Retina (tissue), 1 donor: ENCODE measurements around the gene KCNK1.
"Not testable (repeated sequence)": the region's sequence is repeated elsewhere in the genome, so short reads cannot be mapped to it uniquely, and the experiment has no call there.

Experiments used
- DNase-seq: peaks from one replicate; pipeline ENCODE4 v3.0.0-alpha.2; 2016

Gene KCNK1

DNA sequence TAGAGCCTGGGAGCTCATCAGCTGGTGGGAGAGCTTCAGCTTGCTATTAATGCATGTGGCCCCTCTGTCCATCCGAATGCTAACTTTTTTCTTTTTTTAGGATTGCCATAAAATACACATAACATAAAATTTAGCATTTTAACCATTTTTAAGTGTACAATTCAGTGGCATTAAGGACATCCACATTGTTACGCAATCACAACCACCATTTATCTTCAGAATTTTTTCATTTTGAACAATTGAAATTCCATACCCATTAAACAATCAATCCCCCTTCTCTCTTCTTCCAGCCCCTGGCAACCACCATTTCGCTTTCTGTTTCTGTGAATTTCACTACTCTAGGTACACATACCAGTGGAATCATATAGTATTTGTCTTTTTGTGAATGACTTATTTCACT is 4.9 kb upstream of the KCNK1 start:
- DNase-seq: no peak

DNA sequence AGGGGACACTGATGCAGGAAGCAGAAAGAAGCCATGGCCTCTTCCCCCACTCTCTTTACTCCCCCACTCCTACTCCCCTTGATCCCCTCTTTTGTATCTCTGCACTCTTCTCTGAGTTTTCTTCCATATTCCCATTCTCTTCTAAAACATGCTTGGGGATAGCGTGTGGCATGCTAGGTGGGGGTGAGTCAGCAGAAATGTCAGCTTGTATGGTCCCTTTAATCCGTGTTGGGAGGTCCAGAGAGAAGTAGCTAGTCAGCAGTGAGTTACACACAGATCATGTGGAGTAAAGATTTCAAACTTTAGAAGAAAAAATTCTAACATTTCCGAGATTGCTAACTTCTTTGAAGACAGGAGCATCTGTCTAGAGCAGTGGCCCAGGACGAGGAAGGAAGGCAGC is 4.0 kb upstream of the KCNK1 start:
- no peak for DNase-seq

DNA sequence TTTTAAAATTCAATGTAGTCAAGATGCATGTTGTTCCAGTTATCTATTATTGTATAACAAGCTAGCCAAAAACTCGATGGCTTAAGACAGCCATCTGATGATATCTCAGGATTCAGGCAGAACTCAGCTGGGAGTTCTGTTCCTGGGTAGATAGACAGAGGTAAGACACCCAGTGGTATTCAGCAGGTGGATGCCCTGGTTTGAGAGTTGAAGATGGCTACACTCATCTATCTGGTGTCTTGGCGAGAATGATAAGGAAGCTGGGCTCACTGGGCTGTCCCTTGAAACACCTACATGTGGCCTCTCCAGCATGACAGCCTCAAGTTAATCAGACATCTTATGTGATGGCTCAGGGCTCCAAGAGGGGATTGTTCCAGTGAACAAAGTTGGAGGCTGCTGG is 3.3 kb upstream of the KCNK1 start:
- no peak for DNase-seq

DNA sequence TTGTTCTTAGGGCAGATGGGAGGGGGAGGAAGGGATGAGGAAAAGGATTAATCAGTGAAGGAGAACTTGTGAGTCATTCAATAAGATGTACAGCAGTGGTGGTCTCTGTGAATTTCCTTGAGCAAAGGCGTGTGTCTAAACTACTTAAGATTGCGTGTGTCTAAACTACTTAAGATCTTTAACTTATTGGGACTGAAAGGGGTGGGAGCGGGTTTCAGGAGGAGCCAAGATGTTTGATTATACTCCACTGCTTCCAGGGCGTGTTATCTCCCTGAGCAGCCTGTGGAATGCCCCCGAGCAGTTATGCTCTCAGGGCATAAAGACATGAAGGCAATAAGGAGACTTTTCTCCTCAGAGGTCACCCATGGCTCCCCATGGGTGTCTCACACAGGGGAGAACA is 2.5 kb upstream of the KCNK1 start:
- DNase-seq: not testable (repeated sequence)

DNA sequence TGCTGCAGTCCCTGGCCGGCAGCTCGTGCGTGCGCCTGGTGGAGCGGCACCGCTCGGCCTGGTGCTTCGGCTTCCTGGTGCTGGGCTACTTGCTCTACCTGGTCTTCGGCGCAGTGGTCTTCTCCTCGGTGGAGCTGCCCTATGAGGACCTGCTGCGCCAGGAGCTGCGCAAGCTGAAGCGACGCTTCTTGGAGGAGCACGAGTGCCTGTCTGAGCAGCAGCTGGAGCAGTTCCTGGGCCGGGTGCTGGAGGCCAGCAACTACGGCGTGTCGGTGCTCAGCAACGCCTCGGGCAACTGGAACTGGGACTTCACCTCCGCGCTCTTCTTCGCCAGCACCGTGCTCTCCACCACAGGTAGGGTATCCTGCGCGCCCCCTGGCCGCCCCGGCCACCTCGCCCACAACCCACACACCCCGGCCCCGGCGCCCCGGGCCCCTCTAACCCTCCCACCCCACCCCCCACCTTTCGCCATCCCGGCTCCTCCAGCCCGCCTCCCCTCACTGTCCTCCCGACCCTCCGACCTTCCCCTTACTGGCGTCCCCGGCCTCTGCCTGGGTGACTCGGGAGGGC is 352 bp downstream of the KCNK1 start:
- DNase-seq: peak; percentile 79

DNA sequence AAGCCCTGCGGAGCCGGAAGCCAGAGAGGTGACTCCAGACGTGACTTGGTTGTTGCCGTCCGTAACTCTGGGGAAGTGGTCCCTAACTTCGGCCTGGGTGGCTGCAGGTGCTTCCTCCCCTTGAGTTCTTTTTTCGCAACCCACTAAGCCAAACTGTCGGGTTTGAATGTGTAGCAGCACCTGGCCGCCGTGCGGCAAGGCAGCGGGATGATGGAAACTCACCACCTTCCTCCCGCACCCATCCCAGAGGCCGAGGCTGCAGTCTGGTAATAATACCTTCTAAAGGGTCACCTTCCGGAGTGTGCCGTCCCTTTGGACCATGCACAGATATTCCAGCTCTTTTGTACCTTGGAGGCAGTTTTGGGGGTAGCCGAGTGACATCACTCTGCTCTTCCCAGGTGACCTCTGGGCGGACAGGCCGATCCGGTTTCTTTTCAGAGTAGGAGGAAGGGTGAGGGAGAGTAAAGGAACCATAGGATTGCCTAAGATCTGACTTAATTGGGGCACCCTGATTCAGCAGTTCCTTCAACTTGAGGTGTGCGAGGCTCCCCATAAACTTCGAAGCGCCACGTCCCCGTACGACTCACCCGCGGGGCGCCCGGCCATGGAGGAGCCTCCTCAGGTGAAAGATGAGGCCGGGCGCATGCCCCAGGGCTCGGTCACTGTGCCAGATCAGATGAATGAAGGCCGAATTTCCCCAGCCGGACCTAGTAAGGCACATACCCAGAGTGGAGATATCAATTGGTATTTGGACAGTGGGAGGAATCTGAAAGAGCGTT is 1.0 kb downstream of the KCNK1 start:
- peak; percentile 38 for DNase-seq

DNA sequence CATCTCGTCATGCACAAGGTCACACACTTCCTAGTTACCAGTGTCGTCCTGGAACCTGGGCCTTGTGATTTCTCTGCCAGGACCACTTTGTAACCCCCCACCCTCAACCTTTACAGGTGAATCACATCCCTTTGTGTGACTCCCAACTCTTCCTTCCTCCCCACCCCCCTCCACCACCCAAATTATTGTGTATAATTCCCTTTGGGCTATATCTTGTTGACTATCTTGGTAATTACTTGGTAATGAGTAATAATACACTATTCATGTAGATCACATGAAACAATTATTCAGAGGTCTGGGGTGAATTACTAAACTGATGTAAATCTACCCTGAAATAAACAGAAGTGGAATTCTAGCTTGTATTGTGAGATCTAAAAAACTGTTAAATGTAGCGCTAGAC is 1.7 kb downstream of the KCNK1 start:
- no peak for DNase-seq

DNA sequence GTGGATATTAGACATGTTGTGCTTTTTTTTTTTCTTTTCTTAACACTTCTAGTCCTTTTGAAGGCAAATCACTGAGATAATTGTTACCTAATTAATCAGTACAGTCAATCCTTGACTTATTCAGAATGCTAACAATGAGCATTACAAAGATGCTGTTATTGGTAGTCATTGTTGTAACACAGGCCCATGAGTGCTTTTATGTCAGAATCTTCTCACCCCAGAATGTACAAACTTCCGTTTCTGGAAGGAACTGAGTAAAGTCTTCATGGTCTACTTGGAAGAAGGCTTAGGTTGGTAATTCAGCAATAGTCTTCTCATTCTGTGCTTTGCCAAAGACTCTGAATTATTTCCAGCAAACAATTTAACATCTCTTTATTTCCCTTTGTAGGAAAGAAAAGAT is 3.1 kb downstream of the KCNK1 start:
- no peak for DNase-seq

DNA sequence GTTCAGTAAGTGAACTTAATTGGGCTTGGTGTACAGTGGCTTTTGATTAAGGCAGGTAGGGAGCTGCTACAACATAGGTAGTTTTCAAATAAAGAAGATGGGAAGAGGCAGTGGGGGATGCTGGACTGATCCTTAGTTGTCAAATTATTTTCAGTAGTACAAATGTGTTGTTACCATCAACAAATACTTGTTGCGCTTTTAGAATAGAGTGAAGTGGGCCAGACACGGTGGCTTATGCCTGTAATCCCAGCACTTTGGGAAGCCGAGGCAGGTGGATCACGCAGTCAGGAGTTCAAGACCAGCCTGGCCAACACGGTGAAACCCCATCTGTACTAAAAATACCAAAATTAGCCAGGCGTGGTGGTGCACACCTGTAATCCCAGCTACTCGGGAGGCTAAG is 5.5 kb downstream of the KCNK1 start:
- DNase-seq: not testable (repeated sequence)

DNA sequence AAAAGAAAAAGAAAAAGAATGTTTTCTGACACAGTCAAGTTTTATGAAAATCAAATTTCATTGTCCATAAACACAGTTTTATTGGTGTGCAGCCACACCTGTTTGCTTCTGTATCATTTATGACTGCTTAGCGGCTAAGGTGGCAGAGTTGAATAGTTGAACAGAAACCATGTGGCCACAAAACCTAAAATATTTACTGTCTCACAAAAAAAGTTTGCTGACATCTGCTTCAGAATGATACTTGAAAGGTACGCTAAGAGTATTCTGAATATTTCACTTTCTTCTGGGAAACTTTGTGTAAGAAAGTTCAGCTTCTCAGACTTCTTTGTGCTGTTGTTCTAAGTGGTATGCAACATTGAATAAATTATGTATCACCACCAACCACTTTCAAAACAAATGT is 6.2 kb downstream of the KCNK1 start:
- DNase-seq: no peak

DNA sequence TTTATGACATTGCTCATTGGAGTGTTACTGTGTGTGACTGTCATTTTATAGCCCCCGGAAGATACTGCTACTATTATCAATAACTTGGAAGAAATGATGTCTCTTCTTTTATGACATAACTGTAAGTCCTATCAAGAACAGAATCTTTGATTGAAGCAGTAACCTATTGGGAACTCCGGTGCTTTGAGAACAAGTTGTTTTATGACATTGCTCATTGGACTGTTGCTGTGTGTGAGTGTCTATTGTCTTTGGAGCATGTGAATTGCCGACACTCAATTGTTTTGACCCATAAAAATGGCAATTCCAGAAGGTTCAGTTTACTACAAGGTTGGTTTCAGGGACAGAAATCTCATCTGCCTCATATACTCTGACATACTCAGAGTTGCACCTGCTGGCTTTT is 8.0 kb downstream of the KCNK1 start:
- no peak for DNase-seq

DNA sequence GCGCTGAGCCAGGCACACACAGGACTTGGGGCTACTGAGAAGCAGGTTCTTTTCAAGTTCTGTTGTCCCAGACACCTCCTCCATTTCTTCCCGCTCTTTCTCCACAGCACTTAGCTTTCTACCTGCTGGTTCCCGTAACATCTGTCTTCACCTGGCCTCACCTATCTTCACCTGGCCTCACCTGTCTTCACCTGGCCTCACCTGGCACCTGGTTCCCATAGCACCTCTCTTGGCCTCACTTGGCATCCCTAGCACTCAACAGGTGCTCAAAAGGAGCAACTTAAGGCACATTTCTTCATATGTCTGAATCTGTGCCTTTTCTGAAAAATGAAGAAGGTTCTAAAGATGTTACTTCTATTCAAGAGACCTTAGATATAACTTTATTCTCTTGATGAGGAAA is 10.4 kb downstream of the KCNK1 start:
- no peak for DNase-seq

DNA sequence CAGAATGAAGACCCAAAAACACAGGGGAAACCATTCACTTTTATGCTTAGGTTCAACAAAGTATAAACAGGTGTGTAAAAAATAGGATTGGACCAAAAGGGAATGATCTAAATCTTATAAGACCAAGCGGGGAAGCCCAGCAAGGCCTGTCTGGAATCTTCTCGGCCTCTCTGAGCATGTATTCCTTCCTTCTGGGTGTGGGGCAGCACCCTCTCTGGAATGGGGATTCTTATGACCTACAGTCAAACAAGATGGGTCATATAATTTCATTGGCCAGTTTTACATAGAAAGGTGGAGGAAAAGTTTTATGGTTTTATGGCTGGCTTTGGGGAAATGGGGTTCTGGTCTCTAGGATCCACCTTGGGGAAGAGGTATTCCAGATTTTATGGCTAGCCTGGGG is 11.2 kb downstream of the KCNK1 start:
- DNase-seq: no peak

DNA sequence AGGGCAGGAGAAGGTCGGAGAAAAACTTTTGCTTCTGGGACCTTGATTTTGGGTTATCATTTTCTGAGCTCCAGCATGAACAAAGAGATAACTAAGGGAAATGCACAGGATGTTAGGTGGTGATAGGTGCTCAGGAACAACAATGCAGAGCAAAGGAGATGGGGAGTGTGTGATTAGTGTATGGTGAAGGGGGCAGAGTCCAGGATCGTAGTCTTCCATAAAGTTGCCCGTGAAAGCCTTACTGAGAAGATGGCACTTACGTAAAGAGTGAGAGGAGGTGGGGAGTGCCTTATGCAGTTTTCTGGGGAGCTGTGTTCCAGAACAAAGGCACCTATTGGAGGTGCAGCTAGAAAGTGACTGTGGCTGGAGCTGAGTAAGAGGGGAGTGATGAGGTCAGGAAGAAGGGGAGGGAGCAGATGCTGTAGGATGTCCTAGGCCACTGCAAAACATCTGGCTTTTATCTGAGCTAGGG is 11.6 kb downstream of the KCNK1 start:
- no peak for DNase-seq

DNA sequence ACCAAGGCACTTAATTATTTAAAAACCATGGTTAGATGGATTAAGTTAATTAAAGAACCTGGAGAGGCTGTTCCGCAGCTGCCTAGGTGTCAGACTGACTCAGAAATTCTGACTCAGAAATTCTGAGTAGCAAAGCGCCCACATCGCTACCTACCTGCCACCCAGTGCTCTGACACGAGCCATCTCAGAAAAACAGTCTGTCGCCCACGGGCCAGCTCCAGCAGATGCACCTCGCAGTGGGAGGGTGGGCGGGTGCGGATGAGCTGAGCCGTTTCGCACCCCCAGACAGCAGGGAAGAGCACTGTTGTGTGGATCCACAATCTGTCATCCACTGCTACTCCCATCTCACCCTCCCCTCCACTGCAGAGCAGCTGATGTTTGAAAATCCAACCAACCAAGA is 13.5 kb downstream of the KCNK1 start:
- DNase-seq: no peak

DNA sequence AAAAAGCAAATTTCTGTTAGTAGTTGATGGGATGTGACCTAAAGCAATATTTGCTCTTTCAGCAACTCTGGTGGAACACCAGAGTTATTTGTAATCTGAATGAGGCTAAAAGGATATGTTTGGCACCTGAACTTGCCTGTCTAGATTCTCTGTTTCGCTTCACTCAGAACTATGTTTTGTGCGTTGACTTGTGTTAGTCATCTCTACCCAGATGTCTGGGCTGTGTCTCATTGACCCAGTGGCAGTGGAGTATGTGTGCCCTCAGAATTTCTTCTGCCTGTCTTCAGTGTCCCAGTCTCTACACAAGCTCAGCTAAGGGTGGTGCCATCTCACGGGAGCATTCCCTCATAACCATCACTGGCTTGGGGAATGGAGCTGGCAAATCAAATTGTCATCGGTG is 13.9 kb downstream of the KCNK1 start:
- no peak for DNase-seq

DNA sequence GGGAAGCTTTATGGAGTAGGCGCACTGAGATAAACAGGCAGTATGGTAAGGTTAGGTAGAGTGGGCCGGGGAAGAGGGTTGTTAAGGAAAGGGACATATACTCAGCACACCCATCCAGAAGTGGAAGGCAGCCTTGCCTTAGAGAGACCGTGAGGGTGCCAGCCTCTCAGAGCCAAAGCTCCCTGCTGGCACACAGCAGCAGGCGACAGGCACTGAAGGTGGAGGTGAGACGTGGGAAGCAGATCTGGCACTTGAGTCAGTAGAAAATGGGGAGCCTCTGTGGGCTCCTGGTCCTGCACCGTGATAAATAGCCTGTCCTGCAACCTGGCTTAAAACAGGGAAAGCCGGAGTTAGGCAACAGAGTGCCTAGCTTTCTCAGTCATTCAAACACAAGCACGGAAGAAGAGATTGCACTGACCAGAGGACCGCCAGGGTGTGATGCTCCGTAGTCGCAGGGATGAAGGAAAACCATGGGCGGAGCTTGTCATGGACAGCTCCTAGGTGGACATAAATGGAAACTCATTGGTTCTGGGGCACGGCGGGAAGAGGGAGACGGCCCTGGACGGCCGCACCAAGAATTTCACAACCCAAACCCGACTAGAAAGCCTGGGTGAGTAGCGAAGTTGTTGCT is 15.5 kb downstream of the KCNK1 start:
- no peak for DNase-seq

DNA sequence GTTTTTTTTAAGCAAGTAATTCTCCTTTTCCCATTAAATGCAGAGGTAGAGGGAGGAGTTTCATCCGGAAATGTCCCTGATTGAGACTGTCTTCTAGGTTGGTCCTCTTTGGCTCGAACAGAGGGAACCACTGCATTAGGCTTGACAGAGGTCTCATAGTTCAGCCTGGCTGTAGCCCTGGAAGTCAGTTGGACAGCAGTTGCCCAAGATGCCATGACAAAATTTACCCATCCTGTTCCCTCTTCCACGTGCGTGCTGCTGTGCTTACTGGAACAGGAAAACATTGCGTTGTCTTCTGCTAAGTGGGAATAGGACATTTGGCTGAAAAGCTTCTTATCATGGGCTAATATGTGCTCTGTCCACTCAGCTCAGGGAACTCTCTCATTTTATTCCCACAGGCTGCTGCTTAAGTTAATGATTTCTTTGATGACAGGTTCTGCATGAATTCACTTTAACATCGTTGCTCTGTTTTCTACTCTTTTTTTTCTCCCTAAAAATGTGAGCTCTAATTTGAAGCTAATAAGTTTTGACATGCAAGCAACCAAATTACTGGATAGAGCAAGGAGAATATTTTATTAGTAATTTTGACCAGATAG is 18.0 kb downstream of the KCNK1 start:
- peak; percentile 74 for DNase-seq

DNA sequence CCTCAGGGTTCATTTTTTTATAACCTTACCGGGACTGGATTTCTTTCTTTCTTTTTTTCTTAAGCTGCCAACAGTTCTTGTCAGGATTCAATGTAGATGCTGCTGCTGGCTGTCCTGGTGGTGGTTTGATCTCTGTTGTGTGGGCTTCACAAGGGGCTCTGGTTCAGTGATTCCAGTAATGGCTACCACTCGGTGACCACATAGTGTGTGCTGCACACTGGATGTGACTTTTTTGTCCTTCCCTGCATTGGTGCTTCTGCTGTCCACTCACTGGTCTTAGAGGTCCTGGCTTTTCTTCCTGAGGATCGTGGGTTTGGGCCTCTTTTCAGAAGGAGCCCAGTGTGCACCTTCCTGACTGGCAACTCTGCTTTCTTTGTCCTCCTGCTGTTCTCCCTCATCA is 18.5 kb downstream of the KCNK1 start:
- DNase-seq: peak; percentile 72

DNA sequence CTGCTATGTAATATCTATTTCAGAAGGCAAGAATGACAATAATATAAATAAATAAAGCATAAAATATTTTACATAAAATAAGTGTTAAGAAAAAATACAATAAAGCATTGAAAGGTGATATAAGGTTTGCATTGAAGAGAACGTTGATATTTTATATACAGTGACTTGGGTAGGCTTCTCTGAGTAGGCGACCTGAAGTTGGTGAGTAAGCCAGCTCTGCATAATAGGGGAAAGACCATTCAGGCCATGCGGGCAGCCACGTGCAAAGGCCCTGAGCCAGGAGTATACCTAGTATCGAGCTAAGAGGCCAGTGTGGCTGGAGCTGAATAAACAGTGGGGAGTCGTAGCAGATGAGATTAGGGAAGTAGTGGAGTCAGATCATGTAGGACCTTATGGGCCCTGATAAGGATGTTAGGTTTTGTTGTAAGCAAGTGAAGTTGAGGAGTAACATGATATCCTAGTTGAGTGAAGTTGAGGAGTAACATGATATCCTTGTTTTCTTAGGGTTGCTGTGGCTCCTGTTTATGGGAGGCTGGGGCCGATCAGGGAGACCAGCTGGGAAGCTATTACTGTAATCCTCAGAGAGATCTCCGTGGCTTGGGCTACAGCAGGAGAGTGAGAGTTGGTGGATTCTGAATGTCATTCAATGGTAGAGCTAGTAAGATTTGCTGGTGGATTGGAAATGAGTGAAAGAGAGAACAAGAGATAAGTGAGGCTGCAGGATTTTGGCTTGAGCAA is 22.0 kb downstream of the KCNK1 start:
- no peak for DNase-seq

DNA sequence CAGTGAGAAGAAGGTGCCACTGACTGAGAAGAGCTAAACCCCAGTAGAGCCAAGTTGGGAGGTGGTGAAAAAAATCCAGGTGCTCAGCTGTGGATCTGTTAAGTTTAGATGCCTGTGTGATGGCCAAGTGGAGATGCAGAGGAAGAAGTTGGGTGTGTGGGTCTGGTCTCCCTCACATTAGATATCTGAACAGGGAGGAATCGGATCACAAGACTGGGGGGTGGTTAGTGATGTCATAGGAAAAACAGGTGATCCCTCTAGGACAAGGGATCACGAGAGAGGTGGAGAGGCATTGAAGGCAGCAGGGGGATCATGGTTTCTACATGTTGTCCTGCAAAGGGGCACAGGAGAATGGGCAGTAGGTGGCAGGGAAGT is 22.6 kb downstream of the KCNK1 start:
- DNase-seq: no peak

DNA sequence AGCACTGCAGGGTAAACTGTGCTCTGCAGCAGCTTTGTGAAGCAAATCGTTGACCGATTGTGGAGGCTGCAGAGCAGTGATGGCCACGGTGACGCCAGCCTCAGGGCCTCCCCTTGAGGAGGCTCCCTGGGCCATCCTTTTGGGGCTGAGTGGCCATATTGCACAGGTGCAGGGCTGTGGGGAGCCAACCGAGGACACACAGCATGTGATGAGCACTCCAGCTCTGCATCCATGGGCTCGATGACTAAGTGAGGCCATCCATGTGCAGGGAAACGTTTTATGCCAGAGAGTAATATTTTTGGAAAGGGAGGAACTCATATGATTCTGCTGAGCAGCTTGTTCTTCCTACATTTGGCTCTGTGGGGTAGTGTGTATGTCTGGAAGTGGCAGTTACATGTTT is 24.6 kb downstream of the KCNK1 start:
- DNase-seq: no peak

DNA sequence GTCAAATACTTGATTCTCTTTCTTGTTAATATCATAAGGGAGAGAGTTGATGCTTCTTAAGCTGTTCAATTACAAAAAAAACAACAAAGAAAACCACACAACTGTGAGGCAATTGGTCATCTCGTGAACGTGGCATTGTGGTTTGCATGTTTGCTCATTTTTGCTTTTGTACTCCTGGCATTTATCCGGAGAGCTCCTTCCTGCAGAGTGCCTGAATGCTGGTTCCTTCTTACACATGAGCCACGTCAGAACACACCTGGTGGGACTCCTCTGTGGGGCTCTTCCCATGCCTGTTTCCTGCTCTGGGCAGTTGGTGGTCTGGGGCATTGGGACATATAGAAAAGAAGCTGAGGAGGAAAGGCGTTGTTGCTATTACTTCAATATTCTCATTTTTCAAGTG is 25.7 kb downstream of the KCNK1 start:
- DNase-seq: no peak
